Endodermal cell (in vitro differentiated cells): ENCODE results near the gene PRKACA. TPM values are rescaled to one million over a fixed set of nuclear protein-coding genes. Genes with fewer than 3 reads are reported as not detected.
A peak's percentile ranks its signal among the peaks of the same experiment; 100 is the strongest.
"Not testable (repeated sequence)": the region's sequence is repeated elsewhere in the genome, so short reads cannot be mapped to it uniquely, and the experiment has no call there.

Source experiments
- DNase-seq: peaks from one replicate; pipeline ENCODE4 v3.0.0-alpha.2; 2017
- H3K27ac ChIP-seq: 2 replicates; pipeline ENCODE4 v1.5.1; 2013; ENCODE audit warnings: mild to moderate bottlenecking, low read depth, low read length, moderate library complexity
- H3K27me3 ChIP-seq: 2 replicates; pipeline ENCODE4 v1.6.1; 2013; ENCODE audit warnings: mild to moderate bottlenecking, low read length, moderate library complexity; ENCODE audit not compliant: insufficient read depth, control insufficient read depth, poor library complexity, severe bottlenecking
- H3K36me3 ChIP-seq: 2 replicates; pipeline ENCODE4 v1.7.0; 2013; ENCODE audit warnings: mild to moderate bottlenecking, low read length, moderate library complexity; ENCODE audit not compliant: control insufficient read depth, insufficient read depth
- H3K4me1 ChIP-seq: one replicate; pipeline ENCODE4 v1.7.0; 2013; ENCODE audit warnings: low read length; ENCODE audit not compliant: control insufficient read depth, insufficient read depth
- H3K4me3 ChIP-seq: 2 replicates; pipeline ENCODE4 v1.5.1; 2013; ENCODE audit warnings: mild to moderate bottlenecking, low read length, moderate library complexity
- H3K9ac ChIP-seq: 2 replicates; pipeline ENCODE4 v1.6.1; 2013; ENCODE audit warnings: mild to moderate bottlenecking, low read length, moderate library complexity; ENCODE audit not compliant: poor library complexity, severe bottlenecking; ENCODE audit errors: extremely low read depth
- H3K9me3 ChIP-seq: 2 replicates; pipeline ENCODE4 v1.6.1; 2013; ENCODE audit warnings: mild to moderate bottlenecking, low read length, moderate library complexity; ENCODE audit not compliant: control insufficient read depth
- H3K27ac Mint-ChIP-seq: 2 replicates; pipeline ENCODE4 v1.8.0; 2020; ENCODE audit warnings: mixed read lengths
- H3K27me3 Mint-ChIP-seq: 2 replicates; pipeline ENCODE4 v1.8.0; 2021; ENCODE audit warnings: mild to moderate bottlenecking, mixed read lengths; ENCODE audit not compliant: insufficient read depth
- H3K36me3 Mint-ChIP-seq: 2 replicates; pipeline ENCODE4 v1.8.0; 2020; ENCODE audit warnings: low read depth, mixed read lengths
- H3K4me1 Mint-ChIP-seq: 2 replicates; pipeline ENCODE4 v1.8.0; 2020; ENCODE audit warnings: mixed read lengths
- H3K4me3 Mint-ChIP-seq: 2 replicates; pipeline ENCODE4 v1.8.0; 2020; ENCODE audit warnings: mild to moderate bottlenecking, moderate library complexity, mixed read lengths
- H3K9me3 Mint-ChIP-seq: 2 replicates; pipeline ENCODE4 v1.8.0; 2020; ENCODE audit warnings: mild to moderate bottlenecking, mixed read lengths
- WGBS, 2 experiments: methylation state at CpG; one replicate each; pipeline versions ENCODE4 v1.1.5 to v1.1.7; 2013; ENCODE audit warnings: missing lambda C conversion rate in 2 of 2, mixed read lengths in 1 of 2; ENCODE audit not compliant: insufficient coverage in 1 of 2, insufficient read length in 1 of 2; 5-methylcytosine and 5-hydroxymethylcytosine counted together
- total RNA-seq, 2 donors: library from RNA; stranded (reverse); fragmentation: NEBNext Ultra II Directional in 1 of 2; extraction: Animal tissue kit (Norgen Biotek cat#: 25700) in 1 of 2; gene quantifications; 2 replicates in 1 of 2; 3 replicates in 1 of 2; pipeline ENCODE4 v1.2.1, GENCODE V29; 2021
- TF ChIP-seq, protein P1 (sequence below): fragments of 200-600 bp; sonication (generic); conservative IDR thresholded peaks from 2 replicates; pipeline ENCODE4 v1.5.0; 2021; ENCODE audit warnings: antibody characterized with exemption, mild to moderate bottlenecking

Gene PRKACA
- total RNA-seq, 2 donors from 2014 or later: 62.1 to 73.8 TPM

DNA sequence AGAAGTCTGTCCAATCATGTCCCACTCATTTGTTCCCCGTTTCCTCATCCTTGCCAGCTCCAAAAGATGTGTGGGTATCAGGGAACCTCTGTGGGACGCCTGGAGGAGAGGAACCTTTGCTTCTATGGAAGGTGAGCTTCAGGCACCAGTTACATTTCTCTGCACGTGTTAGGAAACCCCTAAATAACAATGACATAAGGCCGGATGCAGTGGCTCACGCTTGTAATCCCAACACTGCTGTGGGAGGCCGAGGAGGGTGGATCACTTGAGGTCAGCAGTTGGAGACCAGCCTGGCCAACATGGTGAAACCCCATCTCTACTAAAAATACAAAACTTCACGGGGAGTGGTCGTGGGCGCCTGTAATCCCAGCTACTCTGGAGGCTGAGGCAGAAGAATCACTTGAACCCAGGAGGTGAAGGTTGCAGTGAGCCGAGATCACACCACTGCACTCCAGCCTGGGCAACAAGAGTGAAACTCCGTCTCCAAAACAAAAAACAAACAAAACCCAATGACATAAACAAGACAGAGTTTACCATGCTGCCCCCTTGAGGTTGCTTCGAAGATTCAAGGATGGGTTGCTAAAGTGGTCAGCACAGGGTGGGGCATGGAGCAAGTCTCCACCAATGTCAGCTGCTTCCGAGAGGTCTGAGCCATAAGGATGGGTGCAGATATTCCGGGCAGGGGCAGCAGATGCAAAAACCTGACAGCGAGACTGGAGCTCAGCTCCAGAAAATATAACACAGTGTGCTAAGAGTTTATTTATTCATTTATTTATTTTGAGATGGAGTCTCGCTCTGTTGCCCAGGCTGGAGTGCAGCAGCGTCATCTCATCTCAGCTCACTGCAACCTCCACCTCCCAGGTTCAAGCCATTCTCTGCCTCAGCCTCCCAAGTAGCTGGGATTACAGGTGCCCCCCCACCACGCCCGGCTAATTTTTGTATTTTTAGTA is 74.6 kb downstream of the PRKACA start:
- not testable (repeated sequence) for H3K4me3 Mint-ChIP-seq, H3K36me3 ChIP-seq, H3K4me1 ChIP-seq, H3K9me3 Mint-ChIP-seq, H3K4me3 ChIP-seq, H3K9ac ChIP-seq, H3K27me3 Mint-ChIP-seq, H3K27me3 ChIP-seq, H3K4me1 Mint-ChIP-seq, H3K9me3 ChIP-seq
- Mint-ChIP-seq H3K27ac (peak overlapping the region; percentile 89), H3K36me3 (peaks cover 17% of the 10 kb centered on the region)
- 73 to 83% methylated on average over 9 to 19 of the region's 19 CpGs for WGBS, 2 experiments
- peak; percentile 91 for DNase-seq
- TF ChIP-seq, protein P1, sequence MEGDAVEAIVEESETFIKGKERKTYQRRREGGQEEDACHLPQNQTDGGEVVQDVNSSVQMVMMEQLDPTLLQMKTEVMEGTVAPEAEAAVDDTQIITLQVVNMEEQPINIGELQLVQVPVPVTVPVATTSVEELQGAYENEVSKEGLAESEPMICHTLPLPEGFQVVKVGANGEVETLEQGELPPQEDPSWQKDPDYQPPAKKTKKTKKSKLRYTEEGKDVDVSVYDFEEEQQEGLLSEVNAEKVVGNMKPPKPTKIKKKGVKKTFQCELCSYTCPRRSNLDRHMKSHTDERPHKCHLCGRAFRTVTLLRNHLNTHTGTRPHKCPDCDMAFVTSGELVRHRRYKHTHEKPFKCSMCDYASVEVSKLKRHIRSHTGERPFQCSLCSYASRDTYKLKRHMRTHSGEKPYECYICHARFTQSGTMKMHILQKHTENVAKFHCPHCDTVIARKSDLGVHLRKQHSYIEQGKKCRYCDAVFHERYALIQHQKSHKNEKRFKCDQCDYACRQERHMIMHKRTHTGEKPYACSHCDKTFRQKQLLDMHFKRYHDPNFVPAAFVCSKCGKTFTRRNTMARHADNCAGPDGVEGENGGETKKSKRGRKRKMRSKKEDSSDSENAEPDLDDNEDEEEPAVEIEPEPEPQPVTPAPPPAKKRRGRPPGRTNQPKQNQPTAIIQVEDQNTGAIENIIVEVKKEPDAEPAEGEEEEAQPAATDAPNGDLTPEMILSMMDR: peak; percentile 82
- H3K27ac ChIP-seq: peak overlapping the region; percentile 49

Other genes starting within 250 kb of the PRKACA start
- gene NANOS3, start 240.6 kb downstream of the PRKACA start, total RNA-seq: under 1 TPM in 1 of 2 donors, not detected in 1; 0.64 TPM
- 1 to 10 TPM; 4.4 to 7.4 TPM for gene BRME1, start 211.6 kb downstream of the PRKACA start, total RNA-seq
- gene CC2D1A, start 211.6 kb downstream of the PRKACA start, total RNA-seq: 10 to 100 TPM; 45.1 to 55.9 TPM
- gene PODNL1, start 179.3 kb downstream of the PRKACA start, total RNA-seq: under 1 TPM in 1 of 2 donors, not detected in 1; 0.29 TPM
- 10 to 100 TPM; 62.4 to 72.9 TPM for gene DCAF15, start 165.3 kb downstream of the PRKACA start, total RNA-seq
- 10 to 100 TPM; 17.1 to 24.3 TPM for gene RFX1, start 111.4 kb downstream of the PRKACA start, total RNA-seq
- not detected for gene RLN3, start 89.6 kb downstream of the PRKACA start, total RNA-seq
- gene IL27RA, start 86.0 kb downstream of the PRKACA start, total RNA-seq: 10 to 100 TPM; 10.3 to 10.8 TPM
- gene PALM3, start 55.7 kb downstream of the PRKACA start, total RNA-seq: 1 to 10 TPM; 1.3 to 4.9 TPM
- 1 to 10 TPM in 1 of 2 donors, under 1 TPM in 1; 0.73 to 1.4 TPM for gene MISP3, start 45.0 kb downstream of the PRKACA start, total RNA-seq
- gene C19orf67, start 32.0 kb downstream of the PRKACA start, total RNA-seq: 1 to 10 TPM in 1 of 2 donors, under 1 TPM in 1; 0.73 to 1.1 TPM
- 100 to 1,000 TPM in 1 of 2 donors, 10 to 100 TPM in 1; 94.2 to 126 TPM for gene SAMD1, start 27.0 kb downstream of the PRKACA start, total RNA-seq
- gene ASF1B, start 18.8 kb upstream of the PRKACA start, total RNA-seq: 10 to 100 TPM; 37.8 to 47.8 TPM
- 10 to 100 TPM; 70.8 to 82.6 TPM for gene ADGRL1, start 88.4 kb upstream of the PRKACA start, total RNA-seq